ES-I3 (cell line): ENCODE results near the gene PLIN5.
A peak's percentile ranks its signal among the peaks of the same experiment; 100 is the strongest.
"Not testable (repeated sequence)": the region's sequence is repeated elsewhere in the genome, so short reads cannot be mapped to it uniquely, and the experiment has no call there.

ENCODE experiments used
- H3K36me3 ChIP-seq: 2 replicates; pipeline ENCODE4 v1.6.1; 2013; ENCODE audit warnings: mild to moderate bottlenecking, low read length, control low read depth, moderate library complexity; ENCODE audit not compliant: insufficient read depth
- H3K4me1 ChIP-seq: 2 replicates; pipeline ENCODE4 v1.6.1; 2013; ENCODE audit warnings: mild to moderate bottlenecking, control low read depth, low read length; ENCODE audit not compliant: insufficient read depth
- H3K9ac ChIP-seq: 2 replicates; pipeline ENCODE4 v1.6.1; 2013; ENCODE audit warnings: low read depth, mild to moderate bottlenecking, low read length, moderate library complexity
- H3K9me3 ChIP-seq: 2 replicates; pipeline ENCODE4 v1.6.1; 2013; ENCODE audit warnings: mild to moderate bottlenecking, low read length, moderate library complexity; ENCODE audit not compliant: control insufficient read depth, insufficient read depth

The PLIN5 gene

DNA sequence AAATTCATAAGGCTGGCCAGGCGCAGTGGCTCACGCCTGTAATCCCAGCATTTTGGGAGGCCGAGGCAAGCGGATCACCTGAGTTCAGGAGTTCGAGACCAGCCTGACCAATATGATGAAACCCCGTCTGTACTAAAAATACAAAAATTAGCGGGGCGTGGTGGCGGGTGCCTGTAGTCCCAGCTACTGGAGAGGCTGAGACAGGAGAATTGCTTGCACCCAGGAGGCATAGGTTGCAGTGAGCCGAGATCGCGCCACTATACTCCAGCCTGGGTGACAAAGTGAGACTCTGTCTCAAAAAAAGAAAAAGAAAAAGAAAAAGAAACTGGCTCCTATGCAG, 6.8 kb upstream of the PLIN5 start:
- H3K9me3 ChIP-seq, H3K4me1 ChIP-seq, H3K36me3 ChIP-seq, H3K9ac ChIP-seq: not testable (repeated sequence)

DNA sequence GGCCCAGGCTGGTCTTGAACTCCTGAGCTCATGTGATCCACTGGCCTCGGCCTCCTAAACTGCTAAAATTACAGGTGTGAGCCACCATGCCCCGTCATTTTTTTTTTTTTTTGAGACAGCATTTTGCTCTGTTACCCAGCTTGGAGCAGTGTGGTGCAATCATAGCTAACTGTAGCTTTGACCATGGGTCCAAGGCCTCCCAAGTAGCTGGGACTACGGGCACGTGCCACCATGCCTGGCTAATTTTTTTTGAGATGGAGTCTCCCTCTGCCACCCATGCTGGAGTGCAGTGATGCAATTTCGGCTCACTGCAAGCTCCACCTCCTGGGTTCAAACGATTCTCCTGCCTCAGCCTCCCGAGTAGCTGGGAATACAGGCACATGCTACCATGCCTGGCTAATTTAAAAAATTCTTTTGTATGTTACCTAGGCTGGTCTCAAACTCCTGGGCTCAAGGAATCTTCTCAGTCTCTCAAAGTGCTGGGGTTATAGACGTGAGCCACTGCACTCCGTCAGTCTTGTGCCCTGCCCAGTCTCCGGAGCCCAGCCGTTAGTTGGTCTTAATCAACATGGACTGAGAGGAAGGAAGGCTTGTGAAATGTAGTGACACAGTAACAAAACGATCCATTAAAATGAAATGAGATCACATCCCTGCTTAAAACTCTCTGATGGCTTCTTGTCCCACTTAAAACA, 6.2 kb upstream of the PLIN5 start:
- Histone ChIP-seq H3K9ac (no peak overlapping the region), H3K9me3 (no peaks in the 10 kb centered on the region), H3K4me1 (peaks cover 8% of the 10 kb centered on the region; the same call in 1 of the 2 replicates), H3K36me3 (no peaks in the 10 kb centered on the region)

DNA sequence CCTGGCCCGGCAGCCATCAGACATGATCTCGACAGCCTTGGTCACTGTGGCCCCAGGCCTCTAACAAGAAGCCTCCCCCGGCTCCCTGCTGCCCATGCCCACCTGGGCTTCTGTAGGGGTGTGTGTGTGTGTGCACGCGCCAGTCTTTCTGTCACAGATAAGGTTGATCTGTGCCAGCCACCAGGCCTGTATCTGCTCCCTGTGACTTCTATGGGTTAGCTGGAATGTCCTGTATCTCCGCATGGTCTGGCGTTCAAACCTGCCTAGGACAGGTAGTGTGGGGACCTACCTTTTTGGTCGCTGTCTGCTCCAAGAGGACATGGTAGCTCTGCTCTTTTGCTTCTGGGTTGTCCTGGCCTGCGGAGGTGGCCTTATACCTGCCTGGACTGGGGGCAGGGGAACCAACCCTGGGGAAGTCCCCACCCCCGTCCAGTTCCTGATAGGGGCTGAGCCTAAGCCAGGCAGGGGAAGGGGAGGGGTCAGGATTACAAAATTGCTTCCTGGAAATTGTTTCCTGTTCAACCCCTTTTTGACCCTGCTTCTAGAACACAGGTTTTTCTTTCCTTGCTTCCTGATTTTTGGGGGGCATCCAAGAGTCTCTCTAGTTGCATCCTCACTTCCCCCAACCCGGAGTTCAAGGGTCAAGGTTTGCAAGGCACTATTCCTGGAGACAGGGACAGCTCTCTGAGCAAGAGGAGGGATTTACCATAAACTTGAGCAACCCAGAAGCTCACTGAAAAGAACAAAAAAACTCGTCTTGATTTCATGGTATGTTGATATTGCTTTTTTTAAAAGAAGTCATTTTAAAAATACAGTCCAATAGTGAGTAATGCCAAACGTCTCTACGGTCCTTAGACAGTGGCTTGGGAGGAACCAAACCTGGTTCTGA, 4.9 kb upstream of the PLIN5 start, which contains the start of gene LRG1:
Gene LRG1 (minus strand): TSS at position 344 of the 889 bp plus-strand sequence. CDS start 23 bp downstream, at position 321.
- no peaks in the 10 kb centered on the region for H3K36me3 ChIP-seq
- peaks cover 8% of the 10 kb centered on the region; the same call in 1 of the 2 replicates for H3K4me1 ChIP-seq
- H3K9ac ChIP-seq: peak within 1 kb of the TSS; percentile 3; the same call in 1 of the 2 replicates
- no peaks in the 10 kb centered on the region for H3K9me3 ChIP-seq

GRCh38 chr19:4539169-4539692, 4.2 kb upstream of the PLIN5 start:
- Histone ChIP-seq H3K9me3 (no peaks in the 10 kb centered on the region), H3K4me1 (peaks cover 8% of the 10 kb centered on the region; the same call in 1 of the 2 replicates), H3K9ac (no peak overlapping the region; the same call in 1 of the 2 replicates), H3K36me3 (no peaks in the 10 kb centered on the region)

DNA sequence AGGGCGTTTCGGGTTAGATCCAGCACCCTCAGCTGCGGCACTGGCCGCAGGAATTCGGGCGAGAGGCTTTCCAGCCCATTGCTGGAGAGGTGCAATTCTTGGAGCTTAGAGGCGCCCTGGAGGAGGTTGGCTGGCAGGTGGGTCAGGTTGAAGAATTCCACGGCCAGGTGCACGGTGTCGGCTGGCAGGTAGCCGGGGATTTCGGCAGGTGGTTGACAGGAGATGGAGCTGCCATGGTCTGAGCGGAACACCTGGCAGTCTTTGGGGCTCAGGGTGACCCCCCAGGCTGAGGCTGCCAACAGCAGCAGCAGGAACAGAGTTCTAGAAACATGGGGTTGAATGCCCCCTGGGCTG, 3.6 kb upstream of the PLIN5 start:
- no peaks in the 10 kb centered on the region for H3K9me3 ChIP-seq
- no peak overlapping the region for H3K9ac ChIP-seq
- H3K4me1 ChIP-seq: peaks cover 8% of the 10 kb centered on the region; the same call in 1 of the 2 replicates
- no peaks in the 10 kb centered on the region for H3K36me3 ChIP-seq

DNA sequence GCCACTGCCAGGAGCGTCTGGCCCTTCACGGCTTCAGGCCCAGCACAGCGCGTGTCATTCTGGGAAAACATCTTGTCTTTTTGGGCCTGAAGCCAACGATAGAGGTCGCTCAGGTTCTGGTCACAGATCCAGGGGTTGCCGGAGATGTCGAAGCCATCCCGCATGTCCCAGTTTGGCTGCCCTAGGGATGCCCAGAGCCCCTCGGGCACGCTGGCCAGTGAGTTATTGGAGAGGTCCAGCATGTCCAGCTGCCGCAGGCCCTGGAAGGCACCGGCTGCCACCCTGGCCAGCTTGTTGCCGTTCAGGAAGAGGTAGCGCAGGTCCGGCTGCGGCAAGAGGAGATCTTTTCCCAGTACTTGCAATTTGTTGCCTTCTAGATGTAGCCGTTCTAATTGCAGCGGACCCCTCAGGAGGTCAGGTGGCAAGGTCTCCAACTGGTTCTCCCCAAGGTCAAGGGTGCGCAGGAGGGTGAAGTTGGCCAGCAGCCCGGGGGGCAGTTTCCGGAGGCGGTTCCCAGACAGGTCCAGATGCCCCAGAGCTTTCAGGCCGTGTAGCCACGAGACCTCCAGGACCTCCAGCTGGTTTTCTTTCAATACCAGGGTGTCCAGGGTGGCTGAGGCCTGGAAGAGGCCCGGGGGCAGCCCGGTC, 3.1 kb upstream of the PLIN5 start:
- H3K9ac ChIP-seq: no peak overlapping the region
- H3K36me3 ChIP-seq: no peaks in the 10 kb centered on the region
- no peaks in the 10 kb centered on the region for H3K9me3 ChIP-seq
- H3K4me1 ChIP-seq: peaks cover 8% of the 10 kb centered on the region; the same call in 1 of the 2 replicates

GRCh38 chr19:4536798-4537197, 1.8 kb upstream of the PLIN5 start:
- Histone ChIP-seq H3K4me1 (peaks cover 8% of the 10 kb centered on the region; the same call in 1 of the 2 replicates), H3K36me3 (no peaks in the 10 kb centered on the region), H3K9ac (no peak overlapping the region), H3K9me3 (no peaks in the 10 kb centered on the region)

- Histone ChIP-seq H3K9ac (no peak overlapping the region), H3K4me1 (no peaks in the 10 kb centered on the region), H3K9me3 (no peaks in the 10 kb centered on the region), H3K36me3 (no peaks in the 10 kb centered on the region)
Measured at GRCh38 chr19:4533835-4534424, 1.1 kb downstream of the PLIN5 start.

DNA sequence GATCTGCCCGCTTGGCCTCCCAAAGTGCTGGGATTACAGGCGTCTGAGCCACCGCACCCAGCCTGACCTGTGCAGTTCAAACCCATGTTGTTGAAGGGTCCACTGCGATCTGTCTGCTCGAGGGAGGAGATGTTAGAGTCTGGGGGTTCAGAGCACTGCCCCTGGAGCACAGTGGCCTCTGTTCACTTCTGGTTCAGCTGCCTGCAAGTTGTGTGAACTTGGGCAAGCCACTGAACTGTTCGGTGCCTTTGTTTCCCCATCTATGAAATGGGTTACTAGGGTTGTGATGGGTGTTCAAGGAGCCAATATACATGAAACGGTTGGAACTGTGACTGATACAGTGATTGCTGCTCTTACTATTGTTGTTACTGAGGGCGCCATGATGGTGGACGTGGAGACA, 1.7 kb downstream of the PLIN5 start:
- Histone ChIP-seq H3K4me1 (no peaks in the 10 kb centered on the region), H3K9ac (no peak overlapping the region), H3K36me3 (no peaks in the 10 kb centered on the region), H3K9me3 (no peaks in the 10 kb centered on the region)

DNA sequence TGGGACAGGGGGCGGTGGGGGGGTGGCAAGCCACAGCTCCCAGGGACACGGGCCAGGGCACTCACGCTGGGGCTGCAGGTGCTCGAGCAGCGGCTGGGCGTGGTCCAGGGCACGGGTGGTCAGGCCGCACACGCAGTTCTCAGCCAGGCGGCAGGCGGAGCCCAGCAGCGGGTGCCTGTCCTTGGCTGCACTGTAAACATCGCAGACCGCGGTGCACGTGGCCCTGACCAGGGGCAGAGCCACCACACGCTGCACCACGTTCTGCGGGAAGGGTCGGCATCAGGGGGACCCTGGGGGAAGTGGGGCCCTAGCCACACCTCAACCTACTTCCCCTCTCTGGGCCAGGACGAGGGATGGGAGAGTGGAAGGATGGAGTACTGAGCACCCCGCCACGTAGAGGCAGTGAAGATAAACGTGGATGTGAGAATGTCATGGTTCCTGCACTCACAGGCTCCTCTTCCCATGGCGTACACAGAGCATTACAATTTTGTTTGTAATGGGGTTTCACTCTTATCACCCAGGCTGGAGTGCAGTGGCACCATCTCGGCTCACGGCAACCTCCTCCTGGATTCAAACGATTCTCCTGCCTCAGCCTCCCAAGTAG, 3.4 kb downstream of the PLIN5 start:
- Histone ChIP-seq H3K9ac (no peak overlapping the region), H3K36me3 (no peaks in the 10 kb centered on the region), H3K4me1 (no peaks in the 10 kb centered on the region), H3K9me3 (no peaks in the 10 kb centered on the region)

GRCh38 chr19:4529924-4530522, 5.0 kb downstream of the PLIN5 start:
- Histone ChIP-seq H3K9me3 (no peaks in the 10 kb centered on the region), H3K9ac (no peak overlapping the region), H3K36me3 (no peaks in the 10 kb centered on the region), H3K4me1 (no peaks in the 10 kb centered on the region)

DNA sequence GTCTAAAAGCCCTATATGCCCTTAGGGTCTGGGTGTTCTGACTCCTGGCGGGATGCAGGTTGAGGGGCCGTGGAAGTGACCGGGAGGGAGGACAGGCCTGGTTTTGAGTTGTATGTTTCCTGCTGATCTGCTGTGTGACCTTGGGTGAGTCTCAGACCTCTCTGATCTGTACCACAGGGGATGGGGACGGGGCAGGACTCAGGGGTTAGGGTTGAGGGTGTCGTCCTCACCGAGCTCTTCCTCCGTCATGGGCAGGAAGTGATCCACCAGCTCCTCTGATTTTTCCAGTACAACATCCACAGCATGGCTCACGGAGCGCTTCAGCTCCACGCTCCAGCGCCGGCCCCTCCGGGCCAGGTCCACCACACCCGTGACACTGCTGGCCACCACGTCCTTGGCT, 6.2 kb downstream of the PLIN5 start:
- Histone ChIP-seq H3K36me3 (no peaks in the 10 kb centered on the region), H3K9me3 (no peaks in the 10 kb centered on the region), H3K9ac (no peak overlapping the region), H3K4me1 (no peaks in the 10 kb centered on the region)

DNA sequence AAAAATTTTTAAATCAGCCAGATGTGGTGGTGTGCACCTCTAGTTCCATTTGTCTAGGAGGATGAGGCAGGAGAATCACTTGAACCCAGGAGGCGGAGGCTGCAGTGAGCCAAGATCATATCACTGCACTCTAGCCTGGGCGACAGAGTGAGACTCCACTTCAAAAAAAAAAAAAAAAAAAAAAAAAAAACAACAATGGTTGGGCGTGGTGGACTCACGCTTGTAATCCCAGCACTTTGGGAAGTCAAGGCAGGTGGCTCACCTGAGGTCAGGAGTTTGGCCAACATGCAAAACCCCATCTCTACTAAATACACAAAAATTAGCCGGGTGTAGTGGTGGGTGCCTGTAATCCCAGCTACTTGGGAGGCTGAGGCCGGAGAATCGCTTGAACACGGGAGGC, 7.6 kb downstream of the PLIN5 start:
- not testable (repeated sequence) for H3K4me1 ChIP-seq, H3K9me3 ChIP-seq, H3K36me3 ChIP-seq, H3K9ac ChIP-seq
